CD4-positive, alpha-beta memory T cell (primary cell): ENCODE results near the gene LTBP3. TPM values are rescaled to one million over a fixed set of nuclear protein-coding genes. Genes with fewer than 3 reads are reported as not detected.

ENCODE experiments used
- CTCF ChIA-PET: fragments of 350-600 bp; sonication (Branson Sonifier 250); formaldehyde crosslinking; loops from one replicate; lab custom pipeline; 2021; ENCODE audit warnings: inconsistent platforms; ENCODE audit not compliant: partially characterized antibody; lab: Charles Lee
- POLR2A ChIA-PET: fragments of 350-600 bp; sonication (Branson Sonifier 250); formaldehyde crosslinking; loops from one replicate; lab custom pipeline; 2021; ENCODE audit not compliant: partially characterized antibody; lab: Charles Lee
- DNase-seq, 5 donors: peaks; one replicate each; pipeline versions ENCODE4 v3.0.0 to v3.0.0-alpha.2; 2020 to 2022; ENCODE audit warnings: mixed read lengths in 1 of 5
- H3K27ac ChIP-seq: one replicate; pipeline ENCODE4 v1.7.0; 2013; ENCODE audit warnings: low read depth, low read length
- H3K27me3 ChIP-seq: 2 replicates; pipeline ENCODE4 v1.7.0; 2013; ENCODE audit warnings: mild to moderate bottlenecking, low read length, moderate library complexity; ENCODE audit not compliant: insufficient read depth
- H3K36me3 ChIP-seq: 2 replicates; pipeline ENCODE4 v1.7.0; 2013; ENCODE audit warnings: mild to moderate bottlenecking, low read length, moderate library complexity; ENCODE audit not compliant: insufficient read depth
- H3K4me1 ChIP-seq: 2 replicates; pipeline ENCODE4 v1.7.0; 2013; ENCODE audit warnings: mild to moderate bottlenecking, low read length, moderate library complexity; ENCODE audit not compliant: insufficient read depth
- H3K4me3 ChIP-seq, 2 donors: one replicate each; pipeline ENCODE4 v1.7.0; 2013; ENCODE audit warnings: low read length in 2 of 2, mild to moderate bottlenecking in 1 of 2
- H3K9me3 ChIP-seq, 2 donors: one replicate each; pipeline ENCODE4 v1.7.0; 2013; ENCODE audit warnings: low read length in 2 of 2, control low read depth in 1 of 2; ENCODE audit not compliant: control insufficient read depth in 1 of 2
- H3K27ac Mint-ChIP-seq, 7 donors: one replicate each; pipeline ENCODE4 v1.8.0; 2020 to 2021; ENCODE audit warnings: mixed read lengths in 7 of 7, mild to moderate bottlenecking in 6 of 7, inconsistent platforms in 3 of 7, moderate library complexity in 3 of 7
- H3K27me3 Mint-ChIP-seq, 2 donors: one replicate each; pipeline ENCODE4 v1.8.0; 2020 to 2021; ENCODE audit warnings: mixed read lengths in 2 of 2
- H3K36me3 Mint-ChIP-seq, 2 donors: one replicate each; pipeline ENCODE4 v1.8.0; 2020 to 2021; ENCODE audit warnings: mixed read lengths in 2 of 2, inconsistent platforms in 1 of 2, mild to moderate bottlenecking in 1 of 2
- H3K4me1 Mint-ChIP-seq, 4 donors: one replicate each; pipeline ENCODE4 v1.8.0; 2020 to 2021; ENCODE audit warnings: mixed read lengths in 4 of 4, mild to moderate bottlenecking in 1 of 4
- H3K4me3 Mint-ChIP-seq, 8 donors: one replicate each; pipeline ENCODE4 v1.8.0; 2020 to 2021; ENCODE audit warnings: mixed read lengths in 8 of 8, mild to moderate bottlenecking in 7 of 8, moderate library complexity in 6 of 8, inconsistent platforms in 3 of 8
- H3K9me3 Mint-ChIP-seq, 8 donors: one replicate each; pipeline ENCODE4 v1.8.0; 2020 to 2021; ENCODE audit warnings: mixed read lengths in 8 of 8, mild to moderate bottlenecking in 5 of 8, inconsistent platforms in 3 of 8, moderate library complexity in 1 of 8
- intact Hi-C: fragments of 100-400 bp; cut with micrococcal nuclease; formaldehyde crosslinking; loops from one replicate; pipeline ENCODE4 v1.15.1; 2023
- polyA plus RNA-seq, 2 donors: library from polyadenylated mRNA; unstranded; fragments of 300-500 nt; fragmentation: Illumina TruSeq; gene quantifications; one replicate each; pipeline ENCODE4 v1.2.3, GENCODE V29; 2021
- total RNA-seq, 2 experiments: library from RNA; stranded (reverse); gene quantifications; one replicate each; pipeline ENCODE4 v1.2.3, GENCODE V29; 2021

LTBP3 gene
- total and polyA plus RNA-seq, 4 experiments from 2014 or later, result 9.0 to 211 (median 112) TPM

GRCh38 chr11:65573391-65574079 is 15.4 kb upstream of the LTBP3 start:
- Mint-ChIP-seq H3K36me3 (peaks cover 0 to 52% of the 10 kb centered on the region in 2 donors), H3K4me3 (peak overlapping the region; percentile 89 to 94 (median 91)), H3K27me3 (peaks cover 0 to 3% of the 10 kb centered on the region in 2 donors), H3K9me3 (no peaks in the 10 kb centered on the region), H3K27ac (peak overlapping the region; percentile 90 to 99 (median 93)), H3K4me1 (peaks cover 34 to 88% (median 60%) of the 10 kb centered on the region in 4 donors)
- intact Hi-C loops, result loop anchor here (1.0 to 5.0 kb wide), 7 partner anchors 15 to 546 kb away; partner anchors contain the start of genes PCNX3, SCYL1 and SNX15
- Histone ChIP-seq H3K27ac (peak overlapping the region; percentile 99), H3K9me3 (no peaks in the 10 kb centered on the region), H3K36me3 (no peaks in the 10 kb centered on the region), H3K4me1 (peaks cover 69% of the 10 kb centered on the region), H3K27me3 (no peaks in the 10 kb centered on the region), H3K4me3 (peak overlapping the region; percentile 71 to 89)
- POLR2A ChIA-PET, result interaction anchor here (0.5 to 17.1 kb wide), 24 partner anchors 10 to 327 kb away, joined by 3 to 403 read pairs (median 6); partner anchors contain the start of genes CCDC85B, FOSL1, LTBP3 and MALAT1
- CTCF ChIA-PET, result interaction anchor here (0.6 to 4.8 kb wide), 17 partner anchors 10 to 451 kb away, joined by 3 to 66 read pairs (median 5); partner anchors contain the start of genes MAP3K11, PCNX3 and SCYL1
- peak in 2 of 5 donors; percentile 36 to 51 for DNase-seq

- H3K4me1 ChIP-seq, result peaks cover 69% of the 10 kb centered on the region
- peaks cover 0 to 49% of the 10 kb centered on the region in 2 donors for H3K36me3 Mint-ChIP-seq
These were observed 14.3 kb upstream of the LTBP3 start, which contains the start of gene FAM89B for GRCh38 chr11:65572356-65573051. Gene FAM89B, plus strand, starts transcription at chr11:65572538. Its CDS starts 132 bp downstream, at chr11:65572670.

DNA sequence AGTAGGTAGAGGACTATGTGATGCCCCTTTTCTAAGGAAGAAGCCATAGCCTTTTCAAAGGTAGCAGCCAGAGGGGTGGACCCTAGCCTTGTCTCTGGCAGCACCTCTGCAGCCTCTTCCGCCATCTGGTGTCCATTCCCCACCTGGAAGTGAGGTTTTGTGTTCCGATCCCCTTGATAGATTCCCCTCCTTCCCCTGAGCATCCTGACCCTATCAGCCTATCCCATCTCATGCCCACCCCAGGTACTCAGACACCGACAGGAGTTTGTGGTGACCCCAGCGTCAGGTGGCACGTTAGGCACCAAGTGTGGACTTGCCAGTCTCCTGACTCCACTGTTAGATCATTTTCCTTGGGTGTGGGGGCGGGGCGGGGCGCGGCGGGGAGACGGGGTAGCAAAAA is 13.8 kb upstream of the LTBP3 start:
- no peaks in the 10 kb centered on the region for H3K9me3 Mint-ChIP-seq
- peak in 1 of 5 donors; percentile 51 for DNase-seq
- POLR2A ChIA-PET, result interaction anchor here (0.6 to 17.1 kb wide), 27 partner anchors 12 to 328 kb away, joined by 3 to 403 read pairs (median 6); partner anchors contain the start of genes CFL1, FOSL1, LTBP3 and MALAT1

More at GRCh38 chr11:65572356-65573051, 14.3 kb upstream of the LTBP3 start, which contains the start of gene FAM89B:
- H3K4me3 ChIP-seq, result peak within 1 kb of the TSS; percentile 71 to 89
- H3K9me3 Mint-ChIP-seq, result no peaks in the 10 kb centered on the region
- H3K27ac ChIP-seq, result peak within 1 kb of the TSS; percentile 99
- ChIA-PET POLR2A (interaction anchor here (0.6 to 17.1 kb wide), 34 partner anchors 11 to 545 kb away, joined by 3 to 403 read pairs (median 5); partner anchors contain the start of genes CCDC85B, CFL1, FOSL1 and LTBP3), CTCF (interaction anchor here (0.6 to 4.8 kb wide), 18 partner anchors 9 to 450 kb away, joined by 3 to 66 read pairs (median 4); partner anchors contain the start of genes MAP3K11, PCNX3 and SCYL1)
- H3K4me3 Mint-ChIP-seq, result peak within 1 kb of the TSS; percentile 91 to 100 (median 98)
- no peaks in the 10 kb centered on the region for H3K36me3 ChIP-seq
- H3K27me3 Mint-ChIP-seq, result peaks cover 0 to 3% of the 10 kb centered on the region in 2 donors
- peaks cover 31 to 88% (median 58%) of the 10 kb centered on the region in 4 donors for H3K4me1 Mint-ChIP-seq
- peak; percentile 86 to 93 (median 88) for DNase-seq
- H3K9me3 ChIP-seq, result no peaks in the 10 kb centered on the region
- intact Hi-C loops, result loop anchor here (5.0 kb wide), 2 partner anchors 145 to 545 kb away; partner anchors contain the start of gene SNX15
- no peaks in the 10 kb centered on the region for H3K27me3 ChIP-seq
- H3K27ac Mint-ChIP-seq, result peak within 1 kb of the TSS; percentile 93 to 100 (median 96)

GRCh38 chr11:65571420-65571819 is 13.3 kb upstream of the LTBP3 start:
- ChIA-PET POLR2A (interaction anchor here (0.9 to 17.1 kb wide), 14 partner anchors 12 to 288 kb away, joined by 3 to 403 read pairs (median 22); partner anchors contain the start of genes CFL1, LTBP3, MALAT1 and MAP3K11), CTCF (interaction anchor here (1.3 to 4.8 kb wide), 9 partner anchors 14 to 44 kb away, joined by 4 to 66 read pairs (median 13); partner anchors contain the start of genes MAP3K11 and PCNX3)
- H3K4me1 ChIP-seq, result peaks cover 68% of the 10 kb centered on the region
- H3K27ac ChIP-seq, result peak overlapping the region; percentile 99
- H3K4me1 Mint-ChIP-seq, result peaks cover 36 to 86% (median 58%) of the 10 kb centered on the region in 4 donors
- H3K36me3 ChIP-seq, result no peaks in the 10 kb centered on the region
- intact Hi-C loops, result loop anchor here (5.0 kb wide), 2 partner anchors 144 to 544 kb away; partner anchors contain the start of gene SNX15
- peaks cover 0 to 45% of the 10 kb centered on the region in 2 donors for H3K36me3 Mint-ChIP-seq
- H3K4me3 Mint-ChIP-seq, result peak overlapping the region; percentile 90 to 100 (median 98)
- DNase-seq, result no peak
- H3K9me3 Mint-ChIP-seq, result no peaks in the 10 kb centered on the region
- peaks cover 0 to 3% of the 10 kb centered on the region in 2 donors for H3K27me3 Mint-ChIP-seq
- peak overlapping the region; percentile 71 to 94 for H3K4me3 ChIP-seq
- no peaks in the 10 kb centered on the region for H3K27me3 ChIP-seq
- no peaks in the 10 kb centered on the region for H3K9me3 ChIP-seq
- H3K27ac Mint-ChIP-seq, result peak overlapping the region; percentile 93 to 100 (median 96)

More for the DNA sequence above, 13.8 kb upstream of the LTBP3 start:
- H3K4me3 ChIP-seq, result peak overlapping the region; percentile 6 to 89
- no peaks in the 10 kb centered on the region for H3K36me3 ChIP-seq
- Mint-ChIP-seq H3K36me3 (peaks cover 0 to 49% of the 10 kb centered on the region in 2 donors), H3K27me3 (peaks cover 0 to 3% of the 10 kb centered on the region in 2 donors), H3K4me1 (peaks cover 31 to 86% (median 56%) of the 10 kb centered on the region in 4 donors), H3K27ac (peak overlapping the region; percentile 93 to 100 (median 96)), H3K4me3 (peak overlapping the region; percentile 90 to 100 (median 98))
- H3K27ac ChIP-seq, result peak overlapping the region; percentile 99
- peaks cover 68% of the 10 kb centered on the region for H3K4me1 ChIP-seq
- CTCF ChIA-PET, result interaction anchor here (0.6 to 4.8 kb wide), 13 partner anchors 11 to 43 kb away, joined by 3 to 66 read pairs (median 7); partner anchors contain the start of genes MAP3K11 and PCNX3
- H3K9me3 ChIP-seq, result no peaks in the 10 kb centered on the region
- intact Hi-C loops, result loop anchor here (5.0 kb wide), 2 partner anchors 145 to 545 kb away; partner anchors contain the start of gene SNX15
- H3K27me3 ChIP-seq, result no peaks in the 10 kb centered on the region

GRCh38 chr11:65569973-65570918 is 12.1 kb upstream of the LTBP3 start, which contains the start of gene ZNRD2:
Gene ZNRD2, plus strand, starts transcription at chr11:65570477. Its CDS starts 15 bp downstream, at chr11:65570492.
- Mint-ChIP-seq H3K9me3 (no peaks in the 10 kb centered on the region), H3K4me3 (peak within 1 kb of the TSS; percentile 97 to 100 (median 98)), H3K27ac (peak within 1 kb of the TSS; percentile 99 to 100 (median 99)), H3K27me3 (peaks cover 0 to 3% of the 10 kb centered on the region in 2 donors), H3K36me3 (peaks cover 0 to 41% of the 10 kb centered on the region in 2 donors), H3K4me1 (peaks cover 44 to 92% (median 65%) of the 10 kb centered on the region in 4 donors)
- DNase-seq, result peak; percentile 98 to 99 (median 99)
- H3K9me3 ChIP-seq, result no peaks in the 10 kb centered on the region
- ChIA-PET CTCF (interaction anchor here (0.7 to 4.8 kb wide), 6 partner anchors 9 to 45 kb away, joined by 3 to 66 read pairs (median 6); partner anchors contain the start of gene PCNX3), POLR2A (interaction anchor here (0.6 to 17.1 kb wide), 18 partner anchors 11 to 448 kb away, joined by 3 to 403 read pairs (median 7); partner anchors contain the start of genes CFL1, FAU, LTBP3 and MALAT1)
- intact Hi-C loops, result loop anchor here (1.0 to 5.0 kb wide), 6 partner anchors 12 to 543 kb away; partner anchors contain the start of genes BANF1, EIF1AD, LTBP3 and PCNX3
- H3K4me1 ChIP-seq, result peaks cover 75% of the 10 kb centered on the region
- no peaks in the 10 kb centered on the region for H3K27me3 ChIP-seq
- no peaks in the 10 kb centered on the region for H3K36me3 ChIP-seq
- H3K4me3 ChIP-seq, result peak within 1 kb of the TSS; percentile 71 to 94
- peak within 1 kb of the TSS; percentile 99 for H3K27ac ChIP-seq
